Hematopoietic multipotent progenitor cell treated with erythropoietin and hydrocortisone succinate and interleukin-3 and kit ligand, for 8 days (in vitro differentiated cells): ENCODE results near the gene CGB2.
"Not testable (repeated sequence)": the region's sequence is repeated elsewhere in the genome, so short reads cannot be mapped to it uniquely, and the experiment has no call there.

Experiments used
- DNase-seq: peaks from one replicate; pipeline ENCODE4 v3.0.0-alpha.2; 2015

The CGB2 gene

GRCh38 chr19:49011194-49011593 is 20.5 kb upstream of the CGB2 start:
- DNase-seq, result no peak

GRCh38 chr19:49014123-49014869 is 17.4 kb upstream of the CGB2 start:
- DNase-seq, result no peak

GRCh38 chr19:49014870-49015255 is 16.8 kb upstream of the CGB2 start:
- no peak for DNase-seq

GRCh38 chr19:49016067-49016839 is 15.4 kb upstream of the CGB2 start:
- no peak for DNase-seq

GRCh38 chr19:49017041-49017665 is 14.5 kb upstream of the CGB2 start, which contains the start of gene LHB:
TSS of gene LHB (minus strand) at chr19:49017091. CDS start at chr19:49017081, 10 bp downstream.
- DNase-seq, result no peak

- DNase-seq, result peak; percentile 62
These were observed 13.9 kb upstream of the CGB2 start for GRCh38 chr19:49017666-49018351.

GRCh38 chr19:49018388-49019241 is 13.1 kb upstream of the CGB2 start:
- DNase-seq, result peak; percentile 14

GRCh38 chr19:49019242-49019932 is 12.3 kb upstream of the CGB2 start:
- peak; percentile 16 for DNase-seq

GRCh38 chr19:49020342-49020741 is 11.3 kb upstream of the CGB2 start:
- DNase-seq, result no peak

- DNase-seq, result no peak
These were observed 10.5 kb upstream of the CGB2 start for GRCh38 chr19:49020931-49021895.

- DNase-seq, result no peak
These were observed 9.6 kb upstream of the CGB2 start for GRCh38 chr19:49022116-49022515.

- DNase-seq, result not testable (repeated sequence)
These were observed 7.5 kb upstream of the CGB2 start, which contains the start of gene CGB3 for GRCh38 chr19:49024233-49024632. TSS of gene CGB3 (minus strand) at chr19:49024333. CDS start at chr19:49023971, 362 bp downstream.

- not testable (repeated sequence) for DNase-seq
These were observed 6.6 kb upstream of the CGB2 start for GRCh38 chr19:49025088-49025487.

GRCh38 chr19:49025599-49025998 is 6.1 kb upstream of the CGB2 start:
- DNase-seq, result not testable (repeated sequence)

GRCh38 chr19:49028686-49029085 is 3.0 kb upstream of the CGB2 start:
- not testable (repeated sequence) for DNase-seq

- DNase-seq, result not testable (repeated sequence)
These were observed 1.9 kb upstream of the CGB2 start for GRCh38 chr19:49029749-49030148.

GRCh38 chr19:49030323-49030722 is 1.4 kb upstream of the CGB2 start:
- not testable (repeated sequence) for DNase-seq

GRCh38 chr19:49036815-49037214 is 5.1 kb downstream of the CGB2 start, which contains the start of gene CGB1:
TSS of gene CGB1 (minus strand) at chr19:49036895. CDS start at chr19:49036711, 184 bp downstream.
- DNase-seq, result peak; percentile 58

- DNase-seq, result not testable (repeated sequence)
These were observed 6.4 kb downstream of the CGB2 start for GRCh38 chr19:49038111-49038510.
